Panc1 (cell line): ENCODE results near the gene COQ8A. TPM values are rescaled to one million over a fixed set of nuclear protein-coding genes. Genes with fewer than 3 reads are reported as not detected.

Source experiments
- ATAC-seq: fragments of 200-7000 bp; cut with Tn5 transposase; 2 replicates; pipeline ENCODE4 v1.9.1; 2020; ENCODE audit warnings: mild to moderate bottlenecking, moderate library complexity
- BruUV-seq: library from RNA; stranded (reverse); fragments of 400-500 nt; replicated peaks from 2 replicates; lab custom pipeline; 2021; lab: Mats Ljungman, UMichigan
- CTCF ChIA-PET: fragments of 300-600 bp; sonication (Branson Sonifier 250); formaldehyde crosslinking; loops from one replicate; lab custom pipeline; 2022; ENCODE audit warnings: antibody characterized with exemption; lab: Charles Lee
- POLR2A ChIA-PET: fragments of 300-600 bp; sonication (Branson Sonifier 250); formaldehyde crosslinking; loops from one replicate; lab custom pipeline; 2022; ENCODE audit warnings: antibody characterized with exemption; lab: Charles Lee
- DNase-seq: peaks from one replicate; pipeline ENCODE4 v3.0.0-alpha.2; 2010; ENCODE audit warnings: low read depth, low spot score
- H3K27ac ChIP-seq: 2 replicates; pipeline ENCODE4 v1.5.1; 2011; ENCODE audit warnings: mild to moderate bottlenecking, low read length, inconsistent platforms
- H3K27me3 ChIP-seq: fragments of 200-500 bp; sonication (Bioruptor generic); 2 replicates; pipeline ENCODE4 v1.6.0; 2014; ENCODE audit warnings: low read length, inconsistent platforms; ENCODE audit not compliant: control insufficient read depth, insufficient read depth
- H3K36me3 ChIP-seq: fragments of 200-500 bp; sonication (Bioruptor generic); 2 replicates; pipeline ENCODE4 v1.5.1; 2014; ENCODE audit warnings: inconsistent platforms, mild to moderate bottlenecking, low read length, moderate library complexity; ENCODE audit not compliant: control insufficient read depth, insufficient read depth
- H3K4me1 ChIP-seq: 2 replicates; pipeline ENCODE4 v1.5.1; 2011; ENCODE audit warnings: inconsistent platforms, mild to moderate bottlenecking, low read length, moderate library complexity; ENCODE audit not compliant: control insufficient read depth, insufficient read depth
- H3K4me3 ChIP-seq, 2 experiments: 2 replicates each; pipeline ENCODE4 v1.5.1; 2011 to 2012; ENCODE audit warnings: low read depth in 2 of 2, low read length in 2 of 2, mild to moderate bottlenecking in 2 of 2, inconsistent platforms in 1 of 2, moderate library complexity in 1 of 2
- H3K9me3 ChIP-seq: fragments of 200-500 bp; sonication (Bioruptor generic); 2 replicates; pipeline ENCODE4 v1.5.1; 2014; ENCODE audit warnings: low read depth, mild to moderate bottlenecking, inconsistent platforms, low read length, moderate library complexity; ENCODE audit not compliant: control insufficient read depth, insufficient read depth
- CTCF ChIP-seq: fragments of 450-650 bp; IDR thresholded peaks from 2 replicates; pipeline ENCODE4 v1.5.1; 2017; ENCODE audit warnings: mild to moderate bottlenecking
- POLR2AphosphoS5 ChIP-seq: IDR thresholded peaks from 2 replicates; pipeline ENCODE4 v1.6.1; 2012; ENCODE audit warnings: mild to moderate bottlenecking, low read depth, low read length, moderate library complexity
- REST ChIP-seq, 2 experiments: IDR thresholded peaks; 2 replicates each; pipeline ENCODE4 v1.6.1; 2011 to 2012; ENCODE audit warnings: low read depth in 2 of 2, control low read depth in 1 of 2, low read length in 1 of 2, mild to moderate bottlenecking in 1 of 2, moderate library complexity in 1 of 2; ENCODE audit not compliant: insufficient read depth in 1 of 2
- SIN3A ChIP-seq: IDR thresholded peaks from 2 replicates; pipeline ENCODE4 v1.6.1; 2012; ENCODE audit warnings: low read depth, mild to moderate bottlenecking, low read length, moderate library complexity, borderline replicate concordance; ENCODE audit not compliant: insufficient read depth
- TCF7L2 ChIP-seq: IDR thresholded peaks from 2 replicates; pipeline ENCODE4 v1.6.1; 2011; ENCODE audit warnings: mild to moderate bottlenecking, low read depth, low read length, inconsistent platforms
- in situ Hi-C: cut with HindIII; loops from 2 replicates; pipeline ENCODE4 v1.10.0; 2016; ENCODE audit warnings: low sequenced_read_pairs, low pct_unique_long_range_greater_than_20kb
- intact Hi-C: fragments of 100-400 bp; cut with micrococcal nuclease; formaldehyde crosslinking; loops from one replicate; pipeline ENCODE4 v1.10.0; 2022; ENCODE audit not compliant: unreplicated experiment
- total RNA-seq: library from RNA; stranded (reverse); gene quantifications from one replicate; pipeline ENCODE4 v1.2.1, GENCODE V29; 2021; ENCODE audit not compliant: unreplicated experiment

The COQ8A gene
- total RNA-seq, 1 experiment from 2014 or later, result 15.1 TPM

- CTCF ChIA-PET, result no interaction called here
- BruUV-seq, result no TSS peak
- no peak for ATAC-seq
- Histone ChIP-seq H3K36me3 (no peaks in the 10 kb centered on the region), H3K4me1 (peaks cover 21% of the 10 kb centered on the region), H3K4me3 (no peak overlapping the region), H3K9me3 (no peaks in the 10 kb centered on the region), H3K27ac (no peak overlapping the region), H3K27me3 (no peaks in the 10 kb centered on the region)
- POLR2A ChIA-PET, result no interaction called here
- TF ChIP-seq TCF7L2 (no peak), POLR2AphosphoS5 (no peak), CTCF (no peak), REST (IDR thresholded peaks at IDR 0.05; ENCODE audit: insufficient read depth in 1 of 2, low read depth in 2 of 2, low read length in 1 of 2) (no peak)
- intact Hi-C loops, result no loop called here
- DNase-seq, result no peak
- in situ Hi-C loops, result no loop called here
Observed at GRCh38 chr1:226948996-226949395, 8.9 kb downstream of the COQ8A start.

GRCh38 chr1:226949401-226949800 is 9.3 kb downstream of the COQ8A start:
- Histone ChIP-seq H3K36me3 (no peaks in the 10 kb centered on the region), H3K27ac (no peak overlapping the region), H3K27me3 (no peaks in the 10 kb centered on the region), H3K9me3 (no peaks in the 10 kb centered on the region), H3K4me3 (no peak overlapping the region), H3K4me1 (peaks cover 20% of the 10 kb centered on the region)
- no peak for ATAC-seq
- in situ Hi-C loops (no loop called here), intact Hi-C loops (no loop called here)
- no peak for TF ChIP-seq POLR2AphosphoS5
- no peak for TF ChIP-seq SIN3A
- no peak for TF ChIP-seq TCF7L2
- TF ChIP-seq CTCF, result no peak
- no peak for TF ChIP-seq REST (IDR thresholded peaks at IDR 0.05; ENCODE audit: insufficient read depth in 1 of 2, low read depth in 2 of 2, low read length in 1 of 2)
- POLR2A ChIA-PET, result no interaction called here
- DNase-seq, result no peak
- BruUV-seq, result no TSS peak
- CTCF ChIA-PET, result no interaction called here
